SU-DHL-6 (cell line): ENCODE data around the gene SORCS2.

Experiments used
- H2AFZ ChIP-seq: fragments of 200-600 bp; sonication (generic); 2 replicates; pipeline ENCODE4 v1.6.1; 2014; ENCODE audit warnings: low read depth, mild to moderate bottlenecking, moderate library complexity, mixed read lengths, antibody characterized with exemption, low read length; ENCODE audit not compliant: severe bottlenecking
- H3F3A ChIP-seq: fragments of 200-600 bp; shearing (Covaris generic); 2 replicates; pipeline ENCODE4 v1.6.0; 2016; ENCODE audit warnings: antibody characterized with exemption, mild to moderate bottlenecking; ENCODE audit not compliant: insufficient read depth
- H3K27ac ChIP-seq: fragments of 200-600 bp; sonication (generic); 2 replicates; pipeline ENCODE4 v1.5.1; 2016; ENCODE audit warnings: low read depth, mild to moderate bottlenecking, low read length, moderate library complexity, mixed read lengths
- H3K27me3 ChIP-seq: fragments of 200-600 bp; sonication (generic), shearing (Covaris generic); 2 replicates; pipeline ENCODE4 v1.6.0; 2014; ENCODE audit warnings: mild to moderate bottlenecking, low read length
- H3K36me3 ChIP-seq: fragments of 200-600 bp; sonication (generic); 2 replicates; pipeline ENCODE4 v1.6.1; 2014; ENCODE audit warnings: mild to moderate bottlenecking, low read length, mixed read lengths
- H3K4me2 ChIP-seq: fragments of 300-600, 200-600 bp; shearing (Covaris generic), sonication (generic); 2 replicates; pipeline ENCODE4 v1.6.0; 2014; ENCODE audit warnings: low read length, low read depth, mild to moderate bottlenecking; ENCODE audit not compliant: poor library complexity, severe bottlenecking
- H3K4me3 ChIP-seq: fragments of 200-600 bp; sonication (generic); 2 replicates; pipeline ENCODE4 v1.5.1; 2014; ENCODE audit warnings: antibody characterized with exemption, low read length, mild to moderate bottlenecking, mixed read lengths; ENCODE audit not compliant: insufficient read depth, poor library complexity, severe bottlenecking
- H3K79me2 ChIP-seq: fragments of 200-600 bp; sonication (generic); 2 replicates; pipeline ENCODE4 v1.6.1; 2014; ENCODE audit warnings: mild to moderate bottlenecking, low read length, moderate library complexity; ENCODE audit not compliant: insufficient read depth
- H3K9ac ChIP-seq: fragments of 200-600 bp; sonication (generic); 2 replicates; pipeline ENCODE4 v1.7.0; 2014; ENCODE audit warnings: mild to moderate bottlenecking, low read length
- H3K9me2 ChIP-seq: fragments of 200-600 bp; sonication (generic); replicated peaks from 2 replicates; pipeline ENCODE4 v1.6.1; 2014; ENCODE audit warnings: low read length; ENCODE audit not compliant: insufficient read depth
- H3K9me3 ChIP-seq: fragments of 200-600 bp; sonication (generic); 2 replicates; pipeline ENCODE4 v1.6.1; 2014; ENCODE audit warnings: low read length, mixed read lengths; ENCODE audit not compliant: insufficient read depth
- H4K20me1 ChIP-seq: fragments of 200-600 bp; sonication (generic); 2 replicates; pipeline ENCODE4 v1.6.1; 2014; ENCODE audit warnings: low read depth, mild to moderate bottlenecking, antibody characterized with exemption, low read length, moderate library complexity, mixed read lengths
- EZH2phosphoT487 ChIP-seq: fragments of 200-600 bp; sonication (generic), shearing (Covaris generic); conservative IDR thresholded peaks from 2 replicates; pipeline ENCODE4 v1.6.1; 2018; ENCODE audit warnings: mild to moderate bottlenecking, antibody characterized with exemption, low read length, moderate library complexity, mixed read lengths
- TF ChIP-seq, protein P1 (sequence below): fragments of 200-600 bp; sonication (generic); IDR thresholded peaks from one replicate; pipeline ENCODE4 v1.5.1; 2017; ENCODE audit warnings: antibody characterized with exemption, mild to moderate bottlenecking, low read length, moderate library complexity; ENCODE audit not compliant: insufficient read depth, poor library complexity, severe bottlenecking

The SORCS2 gene

DNA sequence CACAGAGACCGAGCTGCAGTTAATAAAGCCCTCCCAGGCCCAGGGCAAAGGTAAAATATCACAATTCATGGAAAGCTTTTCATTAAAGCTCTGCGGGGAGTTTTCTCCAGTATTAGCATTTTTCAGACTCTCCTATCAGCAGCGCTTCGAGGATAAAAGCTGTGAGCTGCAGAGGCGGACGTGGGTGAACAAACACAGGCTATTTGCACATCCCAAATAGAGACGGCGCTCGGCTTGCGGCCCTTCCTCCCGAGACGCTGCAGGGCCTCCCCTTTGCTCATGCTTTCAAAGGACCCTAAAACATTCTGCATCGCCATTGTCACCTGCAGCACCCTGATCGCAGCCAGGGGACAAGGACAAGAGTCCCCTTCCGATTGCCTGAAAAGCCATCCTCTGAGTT is 97.3 kb downstream of the SORCS2 start:
- Histone ChIP-seq H4K20me1 (no peaks in the 10 kb centered on the region), H3K4me2 (no peak overlapping the region), H3K27ac (no peak overlapping the region), H3K9me2 (no peaks in the 10 kb centered on the region), H3K36me3 (no peaks in the 10 kb centered on the region), H2AFZ (no peak overlapping the region), H3K27me3 (no peaks in the 10 kb centered on the region), H3K4me3 (no peak overlapping the region), H3F3A (no peaks in the 10 kb centered on the region), H3K9ac (no peak overlapping the region), H3K79me2 (no peaks in the 10 kb centered on the region), H3K9me3 (no peaks in the 10 kb centered on the region)
- no peak for TF ChIP-seq EZH2phosphoT487
- TF ChIP-seq, protein P1, sequence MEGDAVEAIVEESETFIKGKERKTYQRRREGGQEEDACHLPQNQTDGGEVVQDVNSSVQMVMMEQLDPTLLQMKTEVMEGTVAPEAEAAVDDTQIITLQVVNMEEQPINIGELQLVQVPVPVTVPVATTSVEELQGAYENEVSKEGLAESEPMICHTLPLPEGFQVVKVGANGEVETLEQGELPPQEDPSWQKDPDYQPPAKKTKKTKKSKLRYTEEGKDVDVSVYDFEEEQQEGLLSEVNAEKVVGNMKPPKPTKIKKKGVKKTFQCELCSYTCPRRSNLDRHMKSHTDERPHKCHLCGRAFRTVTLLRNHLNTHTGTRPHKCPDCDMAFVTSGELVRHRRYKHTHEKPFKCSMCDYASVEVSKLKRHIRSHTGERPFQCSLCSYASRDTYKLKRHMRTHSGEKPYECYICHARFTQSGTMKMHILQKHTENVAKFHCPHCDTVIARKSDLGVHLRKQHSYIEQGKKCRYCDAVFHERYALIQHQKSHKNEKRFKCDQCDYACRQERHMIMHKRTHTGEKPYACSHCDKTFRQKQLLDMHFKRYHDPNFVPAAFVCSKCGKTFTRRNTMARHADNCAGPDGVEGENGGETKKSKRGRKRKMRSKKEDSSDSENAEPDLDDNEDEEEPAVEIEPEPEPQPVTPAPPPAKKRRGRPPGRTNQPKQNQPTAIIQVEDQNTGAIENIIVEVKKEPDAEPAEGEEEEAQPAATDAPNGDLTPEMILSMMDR = no peak

DNA sequence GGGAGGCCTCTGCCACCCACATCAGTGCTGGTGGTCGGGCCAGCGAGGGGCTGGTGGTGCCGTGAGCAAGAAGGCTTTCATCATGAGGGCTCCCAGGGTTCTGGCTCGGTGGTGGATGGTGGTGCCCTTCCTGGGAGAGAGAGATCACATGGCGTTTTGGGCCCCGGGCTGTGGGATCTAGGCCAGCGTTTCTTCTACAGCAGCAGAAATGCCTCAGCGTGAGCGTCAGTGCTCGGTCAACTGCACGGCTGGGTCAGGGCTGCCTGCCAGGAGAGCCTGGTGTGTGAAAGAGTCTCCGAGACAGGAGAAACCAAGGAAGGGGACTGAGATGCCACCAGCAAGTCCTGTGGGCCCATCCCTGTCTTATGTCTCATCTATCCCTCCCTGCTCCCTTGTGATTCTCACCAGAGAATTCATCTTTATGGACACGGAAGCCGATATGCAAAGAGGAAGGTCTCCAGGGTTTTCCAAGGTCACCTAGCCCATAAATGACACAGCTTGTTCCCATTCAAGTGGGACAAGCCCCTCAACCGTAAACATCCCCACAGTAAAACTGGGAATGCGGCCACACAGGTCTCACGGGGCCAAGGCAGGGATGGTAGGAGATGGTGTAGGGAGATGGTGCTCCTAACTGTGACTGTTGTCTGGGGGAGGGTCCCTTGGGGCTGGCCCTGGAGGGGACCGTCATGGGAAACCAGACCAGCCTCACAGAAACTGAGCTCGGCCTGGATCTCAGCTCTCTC is 99.2 kb downstream of the SORCS2 start:
- no peaks in the 10 kb centered on the region for H3K9me2 ChIP-seq
- no peak overlapping the region for H3K4me3 ChIP-seq
- no peaks in the 10 kb centered on the region for H3F3A ChIP-seq
- no peak overlapping the region for H3K27ac ChIP-seq
- no peaks in the 10 kb centered on the region for H3K27me3 ChIP-seq
- no peak overlapping the region for H3K9ac ChIP-seq
- H2AFZ ChIP-seq = no peak overlapping the region
- H3K9me3 ChIP-seq = no peaks in the 10 kb centered on the region
- H3K4me2 ChIP-seq = no peak overlapping the region
- H3K36me3 ChIP-seq = no peaks in the 10 kb centered on the region
- H4K20me1 ChIP-seq = no peaks in the 10 kb centered on the region
- H3K79me2 ChIP-seq = no peaks in the 10 kb centered on the region
- TF ChIP-seq, protein P1 = no peak
- no peak for TF ChIP-seq EZH2phosphoT487

DNA sequence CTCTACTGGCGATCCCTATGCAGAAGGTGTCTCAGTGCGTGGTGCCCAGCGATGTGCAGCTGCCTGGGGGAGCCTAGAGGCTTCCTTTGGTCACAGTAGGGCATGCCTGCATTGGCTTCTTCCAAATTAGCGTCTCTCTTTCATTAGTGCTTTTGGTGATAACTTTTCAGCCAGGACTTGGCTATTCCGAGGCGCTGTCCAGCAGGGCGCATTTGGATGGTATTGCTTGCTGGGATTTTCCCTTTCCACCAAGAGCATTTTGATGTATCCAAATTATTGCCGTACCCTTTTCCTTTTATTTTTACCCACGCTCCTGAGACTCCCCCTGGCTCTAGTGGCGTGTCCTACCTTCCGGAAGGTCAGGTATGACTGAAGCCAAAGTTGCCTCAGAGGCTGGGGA is 101.4 kb downstream of the SORCS2 start:
- no peak overlapping the region for H3K27ac ChIP-seq
- TF ChIP-seq, protein P1 = no peak
- no peak for TF ChIP-seq EZH2phosphoT487
- no peaks in the 10 kb centered on the region for H3K9me3 ChIP-seq
- no peaks in the 10 kb centered on the region for H3K79me2 ChIP-seq
- H3K4me2 ChIP-seq = no peak overlapping the region
- no peak overlapping the region for H2AFZ ChIP-seq
- H3F3A ChIP-seq = no peaks in the 10 kb centered on the region
- H4K20me1 ChIP-seq = no peaks in the 10 kb centered on the region
- H3K36me3 ChIP-seq = no peaks in the 10 kb centered on the region
- no peaks in the 10 kb centered on the region for H3K9me2 ChIP-seq
- H3K9ac ChIP-seq = no peak overlapping the region
- H3K4me3 ChIP-seq = no peak overlapping the region
- H3K27me3 ChIP-seq = no peaks in the 10 kb centered on the region
